Femur (tissue), 1 donor: ENCODE measurements around the gene EHD4.

Experiments
- DNase-seq: peaks from one replicate; pipeline ENCODE4 v3.0.0-alpha.2; 2017

EHD4 gene

DNA sequence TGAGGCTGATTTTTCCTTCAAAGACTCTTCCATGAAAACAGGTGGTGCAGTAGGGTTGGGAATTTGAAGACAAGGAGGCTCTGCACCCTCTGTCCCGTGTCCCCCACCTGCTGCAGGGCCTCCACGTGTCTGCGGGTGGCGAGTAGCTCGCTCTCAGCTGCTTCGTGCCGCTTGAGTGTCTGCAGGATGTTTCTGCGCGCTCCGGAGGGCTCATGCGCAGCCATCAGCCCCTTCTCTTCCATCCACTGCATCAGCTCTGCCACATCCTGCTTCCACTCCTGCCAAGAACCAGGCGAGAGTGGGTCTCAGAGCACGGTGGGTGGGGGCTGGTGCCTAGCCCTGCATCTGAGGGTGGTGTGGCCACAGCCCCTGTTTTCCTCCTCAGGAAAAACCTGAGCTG is 96.3 kb downstream of the EHD4 start:
- no peak for DNase-seq

DNA sequence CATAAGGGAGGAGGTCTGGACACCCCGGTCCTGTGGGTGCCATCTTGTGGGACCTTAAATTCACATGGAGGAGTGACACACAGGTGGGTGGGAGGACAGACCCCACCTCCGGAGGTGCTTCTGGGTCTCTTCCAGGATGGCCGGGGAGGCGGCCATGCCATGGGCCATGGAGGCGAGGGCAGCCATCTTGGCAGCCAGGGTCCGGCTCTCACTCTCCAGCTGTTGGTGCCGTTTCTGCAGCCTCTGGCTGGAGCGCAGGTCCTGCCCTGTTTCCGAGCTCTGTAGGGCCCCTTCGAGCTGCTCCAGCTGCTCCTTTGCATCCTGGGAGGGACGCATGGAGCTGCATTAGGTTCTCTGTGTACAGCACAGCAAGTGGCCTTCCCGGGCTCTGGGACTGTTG is 97.6 kb downstream of the EHD4 start:
- no peak for DNase-seq

DNA sequence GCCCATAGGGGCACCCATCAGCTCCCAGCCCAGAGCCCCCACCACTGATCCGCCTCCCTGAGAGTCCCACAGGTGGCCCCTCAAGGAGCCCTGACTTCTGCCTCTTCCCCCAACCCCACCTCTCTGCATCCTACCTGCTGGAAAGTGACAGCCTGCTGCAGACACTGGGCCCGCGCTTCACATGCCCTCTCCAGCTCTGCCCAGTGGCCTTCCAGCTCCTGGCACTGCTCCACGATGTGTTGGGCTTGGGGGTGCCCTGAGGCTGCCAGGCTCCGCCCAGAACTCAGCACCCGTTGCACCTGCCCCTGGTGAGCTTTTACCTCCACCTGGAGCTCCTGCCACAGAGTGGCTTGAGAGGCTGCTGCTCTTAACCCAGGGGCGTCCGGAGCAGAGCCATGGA is 98.6 kb downstream of the EHD4 start:
- DNase-seq = no peak

DNA sequence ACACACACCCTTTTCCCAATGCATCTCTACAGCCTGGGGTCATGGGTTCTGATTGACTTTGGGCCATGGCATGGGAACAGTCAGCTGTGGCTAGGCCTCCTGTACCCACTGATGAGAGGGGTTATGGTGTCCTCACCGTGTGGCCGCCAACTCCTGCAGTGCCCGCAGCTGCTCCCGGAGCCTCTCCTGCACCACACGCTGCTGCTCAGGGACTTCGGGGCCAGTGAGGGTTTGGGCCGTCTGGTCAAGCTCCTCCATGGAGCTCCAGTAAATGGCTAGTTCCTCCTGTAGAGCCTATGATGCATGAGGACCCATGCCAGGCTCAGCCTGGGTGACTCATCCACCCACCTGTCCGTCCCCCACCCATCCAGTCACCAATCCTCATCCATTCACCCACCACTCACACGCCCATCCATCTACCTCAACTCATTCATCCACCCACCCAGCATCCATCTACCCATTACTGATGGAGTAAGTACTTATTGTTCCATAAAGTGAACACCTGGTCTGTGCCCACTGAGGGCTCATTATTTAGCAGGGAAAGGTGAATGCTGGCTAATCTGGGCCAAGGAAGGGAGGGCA is 100.1 kb downstream of the EHD4 start:
- no peak for DNase-seq

DNA sequence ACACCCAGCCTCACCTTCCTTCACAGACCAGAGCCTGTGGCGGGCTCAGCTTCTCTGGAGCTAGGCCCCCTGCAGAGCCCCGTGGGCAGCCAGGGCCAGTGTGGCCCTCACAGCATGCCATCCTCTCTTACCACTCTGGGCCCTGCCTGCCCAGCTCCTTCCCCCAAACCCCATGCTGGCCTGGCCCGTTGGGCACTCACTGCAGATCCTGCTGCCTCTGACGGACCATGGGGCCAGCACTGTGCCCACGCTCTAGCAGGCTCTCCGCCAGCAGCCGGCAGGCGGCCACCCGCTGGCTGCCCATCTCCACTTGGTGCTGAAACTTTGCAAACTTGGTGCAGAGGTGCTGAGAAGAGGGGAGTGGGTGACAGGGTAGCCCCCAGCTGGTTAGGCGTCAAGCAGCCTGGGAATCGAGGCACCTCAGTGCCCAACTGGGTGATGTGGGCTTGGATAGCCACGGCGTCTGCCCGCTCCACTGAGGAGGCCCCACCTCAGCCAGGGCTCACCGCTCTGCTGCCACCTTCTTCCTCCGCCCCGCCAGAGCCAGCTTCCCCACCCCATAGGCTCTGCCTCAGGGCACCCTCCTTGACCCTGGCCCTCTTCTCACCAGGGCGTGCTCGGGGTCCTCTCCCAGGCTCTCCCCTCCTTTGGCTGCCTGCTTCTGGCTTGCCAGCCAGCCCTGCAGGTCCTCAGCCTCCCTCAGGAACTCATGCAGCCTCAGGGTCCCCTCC is 101.0 kb downstream of the EHD4 start:
- no peak for DNase-seq

DNA sequence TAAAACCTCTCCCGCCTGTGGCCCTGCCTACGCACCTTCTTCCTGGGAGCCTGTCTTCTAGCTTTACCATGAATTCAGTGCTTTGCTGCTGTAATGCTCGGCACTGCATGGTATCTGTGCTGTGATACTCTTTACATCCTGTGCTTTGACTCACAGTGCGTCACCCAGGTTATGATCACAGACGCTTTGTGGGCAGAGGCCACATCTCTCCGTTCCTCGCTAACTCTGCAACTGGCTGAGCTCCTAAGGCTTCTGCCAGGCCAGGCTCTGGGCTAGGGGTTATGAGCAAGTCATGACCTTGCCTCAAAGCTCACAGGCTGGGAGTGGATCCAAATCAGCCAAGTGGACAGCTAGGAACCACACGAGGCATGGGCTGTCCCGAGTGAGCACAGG is 101.7 kb downstream of the EHD4 start:
- no peak for DNase-seq

DNA sequence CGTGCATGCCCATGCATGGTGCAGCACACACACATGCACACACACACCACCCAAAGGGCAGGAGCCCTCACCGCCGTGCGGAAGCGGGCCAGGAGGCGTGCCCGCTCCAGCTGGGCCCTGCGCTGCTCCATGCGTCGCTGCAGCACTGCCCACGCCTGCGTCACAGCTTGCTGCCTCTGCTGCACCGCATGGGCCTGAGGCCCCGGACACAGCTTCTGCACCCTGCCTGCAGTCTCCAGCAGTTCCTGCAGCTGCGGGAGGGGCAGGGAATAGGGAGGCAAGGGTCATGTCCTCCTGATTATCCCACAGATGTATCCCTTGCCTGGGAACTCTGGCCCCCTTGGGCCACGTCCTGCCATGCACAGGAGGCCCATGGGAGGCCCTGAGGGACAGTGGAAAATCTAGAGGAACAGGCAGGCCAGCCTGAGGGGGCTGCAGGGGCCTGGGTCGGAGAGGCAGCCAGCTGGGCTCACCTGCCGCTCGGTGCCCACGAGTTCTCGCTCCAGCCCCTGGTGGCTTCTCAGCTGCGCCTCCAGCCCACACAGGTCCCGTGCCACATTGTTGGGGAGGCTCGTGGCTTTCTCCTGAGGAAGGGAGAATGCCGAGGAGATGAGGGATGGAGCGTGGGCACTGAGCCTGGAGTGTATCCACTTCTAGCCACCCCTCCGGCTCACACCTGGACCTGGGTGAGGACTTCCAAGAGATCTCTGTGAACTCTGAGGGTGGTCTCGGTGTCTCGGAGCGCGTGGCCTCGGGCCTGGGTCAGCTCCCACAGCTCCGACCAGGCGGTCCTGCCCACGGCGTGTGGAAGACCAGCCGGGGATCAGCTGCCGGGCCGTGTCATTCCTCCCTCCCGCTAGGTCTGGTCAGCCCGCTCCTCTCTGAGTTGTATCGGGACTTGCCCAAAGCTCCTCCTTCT is 102.3 kb downstream of the EHD4 start:
- no peak for DNase-seq

DNA sequence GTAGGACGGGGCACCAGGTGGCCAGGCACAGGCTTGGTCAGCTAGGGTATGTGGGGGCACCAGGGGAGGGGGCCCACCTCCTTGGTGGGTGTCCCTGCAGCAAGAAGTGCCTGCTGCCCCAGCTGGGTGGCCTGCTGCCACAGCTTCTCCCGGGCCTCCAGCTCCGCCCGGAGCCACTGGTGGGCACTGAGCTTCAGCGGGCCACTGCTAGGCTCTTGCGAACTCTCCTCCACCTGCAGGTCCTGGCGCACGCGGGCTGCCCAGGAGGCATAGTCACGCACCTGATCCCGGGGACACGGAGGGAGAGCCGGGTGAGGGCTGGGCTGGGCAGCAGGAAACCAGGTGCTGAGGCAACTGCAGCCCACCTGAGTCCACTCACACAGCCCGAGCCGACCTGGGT is 104.0 kb downstream of the EHD4 start:
- no peak for DNase-seq

DNA sequence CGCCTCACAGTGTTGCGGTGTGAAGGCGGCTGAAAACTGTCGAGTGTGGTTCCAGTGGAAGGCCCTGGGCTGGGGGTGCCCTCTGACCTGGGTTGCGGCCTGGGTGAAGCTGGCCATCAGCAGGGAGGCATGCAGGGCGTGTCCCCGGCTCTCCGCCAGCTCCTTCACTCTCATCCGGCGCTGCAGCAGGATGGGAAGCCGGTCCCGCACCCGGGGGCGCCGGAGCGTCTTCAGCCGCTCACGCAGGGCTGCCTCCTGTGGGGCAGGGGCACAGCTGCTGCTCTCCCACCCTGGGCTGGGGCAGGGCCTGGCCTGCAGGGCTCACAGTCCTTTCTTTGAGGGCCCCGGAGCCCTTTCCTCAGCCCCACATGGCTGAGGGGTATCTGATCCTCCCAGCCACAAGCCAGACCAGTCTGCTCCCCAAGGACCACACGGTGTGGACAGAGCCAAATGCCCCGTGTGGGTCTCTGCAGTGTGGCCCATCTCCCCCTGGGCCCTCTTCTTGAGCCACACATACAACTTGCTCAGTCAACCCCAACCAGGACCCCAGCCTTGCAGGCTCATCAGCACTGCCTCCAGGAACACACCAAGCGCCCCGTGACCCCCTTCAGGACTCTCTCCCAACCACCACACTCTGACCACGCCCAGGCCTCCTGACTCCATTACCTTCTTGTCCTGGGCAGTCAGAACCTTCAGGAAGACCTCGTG is 105.3 kb downstream of the EHD4 start:
- DNase-seq = no peak

DNA sequence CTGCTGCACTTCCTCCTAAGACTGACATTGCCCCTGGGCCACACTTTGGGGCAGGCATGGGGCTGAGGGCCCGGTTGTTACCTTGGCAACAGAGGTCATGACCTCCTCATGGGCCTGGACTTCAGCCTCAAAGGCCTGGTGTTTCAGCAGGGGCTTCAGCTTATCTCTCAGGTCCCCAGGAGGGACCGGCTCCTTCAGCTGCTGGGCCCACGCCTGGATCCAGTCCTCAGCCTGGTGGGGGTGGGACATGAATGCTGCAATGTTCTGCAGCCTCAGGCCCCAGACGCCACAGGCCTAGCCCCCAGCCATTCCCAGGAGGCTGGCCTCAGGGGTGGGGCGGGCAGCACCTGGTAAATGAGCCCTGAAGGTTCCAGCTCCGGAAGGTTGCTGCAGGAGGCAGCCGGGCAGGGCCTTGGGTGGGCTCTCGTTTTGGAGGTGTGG is 106.1 kb downstream of the EHD4 start:
- no peak for DNase-seq

DNA sequence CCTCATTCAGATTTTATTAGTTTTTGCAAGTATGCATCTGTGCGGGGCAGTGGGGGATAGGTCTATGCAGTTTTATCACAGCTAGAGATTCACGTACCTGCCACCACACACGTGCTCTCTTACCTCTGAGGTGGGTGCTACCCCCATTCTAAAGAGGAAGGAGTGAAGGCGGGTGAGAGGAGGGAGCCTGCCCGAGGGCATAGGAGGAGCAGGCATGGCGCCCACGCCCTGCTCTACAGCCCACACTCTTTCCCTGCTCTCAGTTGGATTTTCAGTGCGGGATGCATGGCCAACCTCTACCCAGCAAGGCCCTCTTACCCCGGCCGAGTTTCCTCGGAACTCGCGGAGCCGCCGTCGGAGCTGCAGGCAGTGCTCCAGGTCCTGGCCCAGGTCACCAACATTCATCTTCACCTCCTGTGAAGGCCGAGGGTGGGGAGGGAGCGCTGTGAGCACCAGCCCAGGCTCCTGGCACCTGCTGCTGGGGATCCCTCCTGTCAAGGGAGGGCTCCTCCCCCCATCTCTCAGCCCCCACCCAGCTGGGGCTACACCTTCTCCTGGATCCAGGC is 106.8 kb downstream of the EHD4 start:
- DNase-seq = no peak

DNA sequence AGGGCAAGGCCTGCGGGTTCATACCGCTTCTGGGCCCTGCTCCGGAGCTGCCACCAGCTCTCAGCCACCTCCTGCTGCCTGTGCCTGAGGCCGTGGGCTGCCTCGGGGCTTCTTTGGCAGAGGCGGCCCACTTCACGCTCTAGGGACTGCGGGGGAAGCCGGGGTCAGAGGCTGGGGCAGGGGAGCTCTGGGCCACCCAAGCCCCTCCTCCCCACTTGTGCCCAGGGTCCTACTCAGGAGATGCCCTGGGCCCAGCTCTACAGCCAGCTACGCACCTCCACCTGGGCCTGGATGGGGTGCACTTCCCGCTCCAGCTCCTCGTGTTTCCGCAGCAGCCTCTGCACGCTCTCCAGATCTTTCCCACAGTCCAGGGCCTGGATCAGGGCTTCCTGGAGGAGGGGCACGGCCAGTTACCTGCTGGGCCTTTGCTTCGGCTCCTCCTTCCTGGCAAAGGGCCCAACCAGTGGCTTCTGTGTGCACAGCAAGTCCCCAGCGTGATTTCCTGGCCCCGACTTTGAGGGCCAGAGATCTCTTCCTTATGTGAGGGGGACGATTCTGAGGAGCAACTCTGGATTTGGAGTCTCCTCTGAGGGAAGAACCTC is 109.7 kb downstream of the EHD4 start:
- DNase-seq = no peak

DNA sequence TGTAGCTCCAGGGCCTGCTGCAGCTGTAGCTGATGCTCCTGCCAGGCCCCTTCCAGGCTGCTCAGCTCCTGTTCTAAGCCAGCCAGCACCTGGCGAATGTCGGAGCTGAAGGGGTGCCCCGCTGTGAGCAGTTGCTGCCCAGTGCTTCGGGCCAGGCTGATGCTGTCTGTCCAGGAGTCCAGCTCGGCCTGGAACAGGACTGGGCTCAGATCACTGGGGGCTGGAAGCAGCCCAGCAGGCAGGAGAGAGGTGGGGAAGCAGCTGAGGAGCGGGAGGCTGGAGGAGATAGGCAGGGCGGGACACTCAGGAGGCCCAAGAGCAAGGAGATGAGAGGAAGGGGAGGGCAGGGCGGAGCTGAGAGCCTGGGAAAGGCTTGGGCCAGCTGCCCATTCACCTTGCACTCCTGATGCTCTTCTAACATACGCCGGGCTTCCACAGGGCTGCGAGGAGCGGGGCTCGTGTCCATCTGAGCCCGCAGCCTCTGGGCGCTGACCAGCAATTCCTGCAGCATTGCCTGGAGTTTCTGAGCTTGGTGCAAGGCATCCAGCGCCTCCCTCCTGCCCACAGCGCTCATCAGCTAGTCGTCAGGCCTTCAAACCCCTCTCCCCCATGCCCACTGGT is 110.5 kb downstream of the EHD4 start:
- DNase-seq = no peak

DNA sequence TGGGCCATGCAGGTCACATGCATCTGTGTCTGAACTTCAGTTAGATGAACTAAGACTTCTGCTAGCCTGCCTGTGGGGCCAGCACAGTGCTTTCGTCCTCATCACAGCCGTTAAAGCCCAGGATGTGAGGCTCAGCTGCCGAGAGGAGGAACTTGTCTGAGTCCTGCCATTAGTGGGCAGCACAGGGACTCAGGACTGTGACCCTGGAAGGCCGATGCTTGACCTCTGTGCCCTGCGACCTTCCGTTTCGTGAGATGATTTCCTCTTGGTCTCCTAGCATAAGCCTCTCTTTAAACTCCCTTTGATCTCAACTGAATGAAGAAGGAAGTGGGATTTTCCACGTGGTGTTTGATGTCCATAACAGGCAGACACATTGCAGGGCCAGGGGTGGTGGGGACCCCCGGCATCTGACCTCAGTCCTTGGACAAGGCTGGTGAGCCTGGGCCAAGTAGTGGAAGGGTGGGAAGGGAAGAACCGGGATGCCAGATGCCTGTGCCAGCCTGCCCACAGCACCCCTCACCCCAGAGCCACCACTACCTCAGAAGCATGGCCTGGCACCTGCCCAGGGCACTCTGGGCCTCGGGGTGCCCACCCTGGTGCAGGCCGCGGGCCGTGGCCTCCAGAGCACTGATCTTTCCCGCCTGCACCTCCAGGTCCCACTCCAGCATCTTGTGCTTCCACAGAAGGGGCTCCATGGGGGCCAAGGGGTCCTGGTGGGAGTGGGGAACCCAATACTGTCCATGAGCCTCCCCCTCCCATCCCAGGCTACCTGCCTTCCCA is 112.1 kb downstream of the EHD4 start:
- DNase-seq = no peak

DNA sequence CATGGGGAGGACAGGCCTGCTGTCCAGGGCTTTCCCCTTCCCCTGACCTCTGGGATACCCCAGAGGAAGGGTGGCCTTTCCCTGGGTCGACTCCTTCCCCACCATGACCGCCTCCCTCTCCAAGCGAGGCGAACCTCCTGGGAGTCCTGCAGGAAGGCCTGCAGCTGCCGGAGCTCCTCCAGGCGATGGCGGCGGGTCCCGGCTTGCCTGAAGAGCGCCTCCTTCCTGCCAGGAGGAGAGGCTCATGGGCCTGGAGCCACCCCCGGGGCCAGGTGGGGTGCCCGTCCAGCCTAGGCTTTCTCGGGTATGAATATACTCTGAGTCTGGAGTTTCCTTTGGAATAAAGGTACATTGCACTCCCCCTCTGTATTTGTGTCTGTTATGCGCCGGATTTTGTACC is 113.6 kb downstream of the EHD4 start:
- DNase-seq = no peak

DNA sequence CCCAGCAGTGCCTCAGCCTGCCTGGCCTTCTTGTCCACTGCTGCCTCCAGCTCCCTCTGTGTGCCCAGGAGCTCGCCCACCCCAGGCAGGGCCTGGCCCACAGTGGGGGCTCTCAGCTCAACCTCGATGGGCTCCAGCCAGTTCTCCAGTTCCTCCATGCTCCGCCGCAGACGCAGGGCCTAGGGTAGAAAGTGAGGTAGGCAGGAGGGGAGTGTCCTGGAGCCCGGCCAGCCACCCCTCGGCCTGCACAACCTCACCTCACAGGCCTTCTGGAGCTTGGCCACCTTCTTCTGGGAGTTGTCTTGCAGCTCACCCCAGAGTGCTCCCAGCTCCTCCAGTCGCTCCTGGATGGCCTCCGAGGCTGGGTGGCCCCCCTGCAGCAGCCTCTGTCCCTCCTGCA is 115.0 kb downstream of the EHD4 start:
- no peak for DNase-seq

DNA sequence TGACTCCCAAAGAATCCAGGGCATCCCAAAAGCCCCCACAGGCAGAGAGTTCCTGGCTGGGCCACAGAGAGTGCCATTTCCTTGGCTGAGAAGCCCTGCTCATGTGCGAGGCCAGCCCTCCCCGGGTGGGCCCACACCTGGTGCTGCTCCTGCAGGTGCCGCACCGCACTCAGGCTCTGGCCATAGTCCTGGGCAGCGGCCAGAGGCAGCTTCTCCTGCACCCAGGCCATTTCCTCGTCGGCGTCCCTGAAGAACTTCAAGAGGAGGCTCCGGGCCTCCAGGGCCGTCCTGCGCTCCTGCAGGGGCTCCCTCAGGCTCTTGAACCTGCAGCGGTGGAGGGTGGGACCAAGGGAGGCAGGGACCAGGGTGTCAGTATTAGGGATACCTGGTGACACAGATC is 115.6 kb downstream of the EHD4 start:
- DNase-seq = no peak

DNA sequence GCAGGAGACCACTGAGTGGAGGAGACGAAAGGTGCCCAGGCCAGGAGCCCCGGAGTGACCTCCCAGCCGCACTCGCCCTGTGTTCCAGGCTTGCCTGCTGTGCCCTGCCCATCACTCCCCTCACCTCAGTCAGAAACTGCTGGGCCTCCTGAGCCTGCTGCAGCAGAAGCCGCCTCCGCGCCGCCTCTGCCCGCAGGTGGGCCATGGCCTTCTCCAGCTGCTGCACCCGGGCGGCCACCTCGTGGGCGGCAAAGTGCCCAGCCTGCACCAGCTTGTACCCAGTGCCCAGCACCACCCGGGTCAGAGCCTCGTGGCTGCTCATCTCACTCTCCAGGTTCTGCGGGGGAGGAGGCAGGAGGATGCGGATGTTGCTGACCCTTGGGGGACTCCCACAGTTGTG is 116.1 kb downstream of the EHD4 start:
- DNase-seq = no peak

DNA sequence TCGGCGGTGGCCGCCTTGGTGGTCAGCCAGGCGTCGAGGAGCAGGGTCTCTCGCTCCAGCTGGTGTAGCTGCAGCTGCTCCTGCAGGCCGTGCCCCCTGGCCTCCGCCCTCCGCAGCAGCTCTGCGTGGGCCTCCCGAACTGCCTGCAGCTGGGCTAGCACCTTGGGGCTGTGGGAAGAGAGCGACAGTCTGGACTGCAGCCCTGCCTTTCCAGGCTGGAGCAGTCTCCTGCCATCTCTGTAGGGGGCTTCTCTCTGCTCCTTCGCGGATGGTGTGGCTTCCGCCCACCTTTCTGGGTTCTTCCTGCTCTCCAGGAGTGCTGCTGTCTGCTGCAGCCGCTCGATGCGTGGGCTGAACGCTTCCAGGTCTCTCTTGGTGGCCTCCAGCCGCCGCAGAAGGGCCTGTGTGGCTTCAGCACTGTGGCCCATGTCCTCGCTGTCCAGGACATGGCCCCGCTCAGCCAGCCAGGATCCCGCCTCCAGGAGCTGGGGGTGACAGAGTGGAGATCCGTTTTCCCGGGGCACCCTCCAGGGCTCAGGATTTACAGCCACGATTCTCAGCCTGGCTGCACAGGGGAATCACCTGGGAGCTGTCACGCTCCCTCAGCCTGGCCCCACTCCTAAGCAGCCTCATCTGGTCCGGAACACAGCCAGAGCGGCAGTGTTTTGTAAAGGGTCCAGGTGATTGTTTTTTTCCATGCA is 116.9 kb downstream of the EHD4 start:
- peak; percentile 47 for DNase-seq

DNA sequence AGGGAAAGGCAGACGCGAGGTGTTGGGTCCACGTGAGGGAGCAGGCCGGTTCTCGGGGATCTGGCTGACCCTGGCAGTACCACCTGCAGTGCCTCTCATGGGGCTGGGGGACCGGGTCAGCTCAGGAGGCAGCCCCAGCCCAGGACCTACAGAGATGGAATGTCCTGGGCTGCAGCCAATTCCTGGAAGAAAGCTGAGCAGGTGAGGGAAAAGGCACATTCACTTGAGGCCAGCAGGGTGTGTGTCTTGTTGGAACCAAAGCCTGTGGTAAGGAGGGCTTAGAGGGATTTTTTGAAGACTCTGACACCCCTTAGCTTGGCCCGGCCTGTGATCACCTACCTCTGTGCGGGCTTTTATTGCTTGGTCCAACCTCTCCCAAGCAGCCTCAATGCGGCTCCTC is 117.9 kb downstream of the EHD4 start:
- DNase-seq = no peak

DNA sequence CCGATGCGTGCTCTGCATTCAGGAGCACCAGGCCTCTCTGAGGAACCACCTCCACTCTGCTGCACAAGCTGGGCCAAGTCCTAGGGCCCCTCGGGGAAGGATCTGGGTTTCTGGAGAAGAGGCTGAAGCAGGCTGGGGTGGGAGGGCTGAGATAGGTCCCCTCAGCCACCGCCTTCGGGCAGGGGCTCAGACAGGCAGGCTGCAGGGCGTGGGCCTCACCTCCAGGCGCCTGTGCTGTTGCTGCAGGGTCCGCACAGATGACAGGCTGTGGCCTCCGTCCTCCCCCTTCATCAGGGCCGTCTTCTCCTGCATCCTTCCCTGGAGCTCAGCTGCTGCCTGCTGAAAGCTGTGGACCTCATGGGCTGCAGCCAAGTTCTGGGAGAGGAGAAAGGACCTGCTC is 118.5 kb downstream of the EHD4 start:
- no peak for DNase-seq
